Kidney epithelial cell (primary cell): Measurements from ENCODE around the gene GAS2L1. TPM values are rescaled to one million over a fixed set of nuclear protein-coding genes. Genes with fewer than 3 reads are reported as not detected.
A peak's percentile ranks its signal among the peaks of the same experiment; 100 is the strongest.

Experiments
- DNase-seq: peaks from one replicate; pipeline ENCODE4 v3.0.0-alpha.2; 2010; ENCODE audit warnings: low read depth
- H3K27me3 ChIP-seq: 2 replicates; pipeline ENCODE4 v1.6.0; 2011; ENCODE audit warnings: low read length; ENCODE audit not compliant: control insufficient read depth, insufficient read depth
- H3K36me3 ChIP-seq: 2 replicates; pipeline ENCODE4 v1.5.1; 2011; ENCODE audit warnings: low read length; ENCODE audit not compliant: control insufficient read depth, insufficient read depth
- H3K4me3 ChIP-seq: 2 replicates; pipeline ENCODE4 v1.5.1; 2011; ENCODE audit warnings: low read depth, mild to moderate bottlenecking, control low read depth, low read length
- total RNA-seq: library from RNA; depleted of rRNA; stranded (reverse); fragments of >200 nt; gene quantifications from 2 replicates; pipeline ENCODE4 v1.2.3, GENCODE V29; 2015
- TF ChIP-seq, protein P1 (sequence below): IDR thresholded peaks from 2 replicates; pipeline ENCODE4 v1.5.1; 2011; ENCODE audit warnings: mild to moderate bottlenecking, moderate library complexity, low read length, control low read depth, inconsistent platforms; ENCODE audit not compliant: insufficient read depth, poor library complexity, severe bottlenecking

GAS2L1 gene
- total RNA-seq, result 8.9 and 10.3 TPM in 2 replicates

DNA sequence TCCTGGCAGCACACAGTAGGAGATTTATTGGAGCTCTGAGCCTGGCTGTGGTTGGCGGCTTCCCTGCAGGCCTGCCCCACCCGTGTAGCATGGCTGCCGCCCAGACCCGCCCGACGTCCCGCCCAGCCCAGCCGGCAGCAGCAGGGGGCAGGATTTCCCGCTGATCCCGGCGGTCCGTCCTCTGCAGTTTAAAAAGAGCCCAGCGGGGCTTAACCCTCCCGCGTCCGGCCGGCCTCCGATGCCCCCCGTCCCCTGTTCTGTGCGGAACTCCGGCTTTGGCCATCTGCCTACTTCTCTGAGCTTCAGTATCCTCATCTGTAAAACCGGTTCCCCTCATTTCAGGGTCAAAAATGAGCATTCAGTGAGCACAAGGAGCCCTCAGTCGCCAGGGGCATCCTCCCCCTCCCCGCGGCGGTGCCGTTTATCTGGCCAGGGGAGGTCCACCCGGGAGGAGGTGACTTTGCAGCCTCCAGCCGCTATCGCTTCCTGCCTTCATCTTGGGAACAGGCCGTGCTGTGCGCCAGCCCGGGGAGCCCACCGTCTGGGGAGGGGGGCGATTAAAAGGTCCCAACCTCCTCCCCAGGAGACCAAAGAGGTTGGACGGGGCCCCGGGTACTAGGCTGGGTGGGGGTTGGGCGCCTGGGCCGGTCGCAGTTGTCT is at the start of gene GAS2L1:
Gene GAS2L1 (plus strand): TSS at position 476 of the 660 bp plus-strand sequence. CDS start 1,456 bp downstream, outside the sequence.
- H3K27me3 ChIP-seq, result no peaks in the 10 kb centered on the region
- TF ChIP-seq, protein P1, sequence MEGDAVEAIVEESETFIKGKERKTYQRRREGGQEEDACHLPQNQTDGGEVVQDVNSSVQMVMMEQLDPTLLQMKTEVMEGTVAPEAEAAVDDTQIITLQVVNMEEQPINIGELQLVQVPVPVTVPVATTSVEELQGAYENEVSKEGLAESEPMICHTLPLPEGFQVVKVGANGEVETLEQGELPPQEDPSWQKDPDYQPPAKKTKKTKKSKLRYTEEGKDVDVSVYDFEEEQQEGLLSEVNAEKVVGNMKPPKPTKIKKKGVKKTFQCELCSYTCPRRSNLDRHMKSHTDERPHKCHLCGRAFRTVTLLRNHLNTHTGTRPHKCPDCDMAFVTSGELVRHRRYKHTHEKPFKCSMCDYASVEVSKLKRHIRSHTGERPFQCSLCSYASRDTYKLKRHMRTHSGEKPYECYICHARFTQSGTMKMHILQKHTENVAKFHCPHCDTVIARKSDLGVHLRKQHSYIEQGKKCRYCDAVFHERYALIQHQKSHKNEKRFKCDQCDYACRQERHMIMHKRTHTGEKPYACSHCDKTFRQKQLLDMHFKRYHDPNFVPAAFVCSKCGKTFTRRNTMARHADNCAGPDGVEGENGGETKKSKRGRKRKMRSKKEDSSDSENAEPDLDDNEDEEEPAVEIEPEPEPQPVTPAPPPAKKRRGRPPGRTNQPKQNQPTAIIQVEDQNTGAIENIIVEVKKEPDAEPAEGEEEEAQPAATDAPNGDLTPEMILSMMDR, result peak; percentile 79
- H3K4me3 ChIP-seq, result peak within 1 kb of the TSS; percentile 68
- DNase-seq, result no peak
- H3K36me3 ChIP-seq, result no peaks in the 10 kb centered on the region

DNA sequence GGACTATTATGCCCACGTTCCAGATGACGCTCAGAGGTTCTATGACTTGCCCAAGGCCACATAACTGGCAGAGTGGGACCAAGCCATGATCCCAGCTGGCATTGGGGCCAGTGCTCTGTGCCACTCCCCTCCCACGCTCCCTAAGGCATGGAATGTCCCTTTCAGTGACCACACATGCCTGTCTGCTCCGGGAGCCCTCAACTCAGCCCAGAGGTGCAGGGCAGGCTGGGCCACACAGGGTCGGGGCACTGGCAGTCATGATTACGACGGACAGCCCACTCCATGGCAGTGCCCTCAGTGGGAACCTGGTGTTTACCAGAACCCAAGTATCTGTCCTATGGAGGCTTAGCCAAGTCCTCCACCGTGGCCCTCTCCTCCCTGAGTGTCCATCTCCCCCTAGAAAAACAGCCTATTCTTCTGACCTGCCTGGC is 48.7 kb upstream of the GAS2L1 start:
- TF ChIP-seq, protein P1, result no peak
- no peak for DNase-seq
- no peaks in the 10 kb centered on the region for H3K27me3 ChIP-seq
- H3K36me3 ChIP-seq, result no peaks in the 10 kb centered on the region
- H3K4me3 ChIP-seq, result no peak overlapping the region

DNA sequence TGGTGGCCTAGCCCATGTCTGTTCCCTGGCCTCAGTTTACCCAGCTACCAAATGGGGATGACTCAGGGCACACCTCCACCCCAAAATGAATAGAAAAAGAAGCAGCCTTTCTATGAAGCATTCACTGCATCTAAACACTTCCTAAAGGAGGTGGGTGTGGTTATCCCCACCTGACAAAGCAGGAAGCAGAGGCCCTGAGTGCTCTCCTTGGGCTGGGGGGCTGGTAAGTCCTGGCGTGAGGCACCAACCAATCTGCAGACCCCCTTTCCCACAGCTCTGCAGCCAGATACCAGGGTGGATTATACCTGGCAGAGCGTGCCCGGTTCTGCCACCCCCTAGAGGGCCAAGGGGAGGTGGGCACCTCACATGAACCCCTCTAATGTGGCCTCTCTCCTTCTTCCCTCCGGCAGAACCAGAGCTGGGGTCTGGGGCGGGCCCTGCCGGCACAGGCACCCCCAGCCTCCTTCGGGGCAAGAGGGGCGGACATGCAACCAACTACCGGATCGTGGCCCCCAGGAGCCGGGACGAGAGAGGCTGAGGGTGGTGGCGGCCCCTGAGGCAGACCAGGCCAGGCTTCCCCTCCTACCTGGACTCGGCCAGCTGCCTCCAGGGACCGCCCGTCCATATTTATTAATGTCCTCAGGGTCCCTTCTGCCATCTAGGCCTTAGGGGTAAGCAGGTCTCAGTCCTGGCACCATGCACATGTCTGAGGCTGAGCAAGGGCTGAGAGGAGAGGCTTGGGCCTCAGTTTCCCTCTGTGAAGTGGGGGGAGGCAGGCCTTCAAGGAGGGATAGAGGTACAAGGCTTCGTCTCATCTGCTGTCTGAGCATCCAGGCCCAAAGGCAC is 47.8 kb upstream of the GAS2L1 start:
- Histone ChIP-seq H3K4me3 (no peak overlapping the region), H3K36me3 (no peaks in the 10 kb centered on the region), H3K27me3 (no peaks in the 10 kb centered on the region)
- DNase-seq, result no peak
- TF ChIP-seq, protein P1, result no peak

- no peaks in the 10 kb centered on the region for H3K36me3 ChIP-seq
- TF ChIP-seq, protein P1, result peak; percentile 3
- no peak overlapping the region for H3K4me3 ChIP-seq
- no peaks in the 10 kb centered on the region for H3K27me3 ChIP-seq
- no peak for DNase-seq
Observed at GRCh38 chr22:29259253-29259899, 47.1 kb upstream of the GAS2L1 start.

DNA sequence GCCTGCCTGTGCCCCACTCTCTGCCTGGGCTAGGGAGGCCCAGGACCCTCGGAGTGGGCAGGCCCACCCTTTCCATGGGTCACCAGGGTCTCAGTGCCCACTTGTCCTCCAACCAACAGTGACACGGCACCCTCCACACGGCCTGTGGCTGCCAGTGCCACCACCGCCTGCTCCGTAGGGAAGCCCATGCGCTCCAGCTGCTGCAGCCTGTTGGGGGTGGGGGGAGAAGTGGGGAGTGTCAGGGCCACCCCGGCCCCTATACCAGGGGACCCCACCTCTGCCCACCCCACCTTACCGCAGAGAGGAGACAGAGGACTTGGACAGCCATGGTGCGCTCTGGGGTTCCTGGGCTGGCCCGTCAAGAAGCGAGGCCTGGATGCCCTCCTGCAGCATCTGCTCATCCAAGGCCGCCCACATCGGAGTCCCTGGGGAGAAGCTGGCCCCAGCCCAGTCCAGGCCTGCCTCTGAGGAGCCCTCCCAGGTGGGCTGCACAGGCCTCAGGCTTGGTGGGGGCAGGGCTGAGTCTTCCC is 46.4 kb upstream of the GAS2L1 start:
- no peaks in the 10 kb centered on the region for H3K36me3 ChIP-seq
- H3K27me3 ChIP-seq, result no peaks in the 10 kb centered on the region
- TF ChIP-seq, protein P1, result no peak
- no peak overlapping the region for H3K4me3 ChIP-seq
- no peak for DNase-seq
